ENCODE results near the gene WNT2B. TPM values are rescaled to one million over a fixed set of nuclear protein-coding genes. Genes with fewer than 3 reads are reported as not detected.

Gene WNT2B
- total RNA-seq, 1 experiment from 2014 or later = 0.68 TPM

GRCh38 chr1:112505400-112505785, 3.4 kb upstream of the WNT2B start:
- no peak overlapping the region for H3K4me3 Mint-ChIP-seq
- Histone ChIP-seq H4K8ac (replicated peaks; ENCODE audit: insufficient read length, low read depth, low read length) (no peak overlapping the region), H3K27ac (ENCODE audit: insufficient read length, low read depth, low read length) (no peak overlapping the region), H3K23me2 (ENCODE audit: insufficient read length, low read depth, low read length, poor library complexity, severe bottlenecking) (peaks cover 33% of the 10 kb centered on the region), H2BK15ac (ENCODE audit: low read depth, low read length) (no peak overlapping the region), H2BK20ac (ENCODE audit: low read depth, low read length, poor library complexity, severe bottlenecking) (no peak overlapping the region), H3K9ac (ENCODE audit: extremely low read depth, insufficient read length, low read length) (no peak overlapping the region), H4K5ac (ENCODE audit: insufficient read length, low read depth, low read length) (no peak overlapping the region), H4K20me1 (ENCODE audit: control insufficient read depth, insufficient read depth, insufficient read length) (no peaks in the 10 kb centered on the region), H3K18ac (ENCODE audit: insufficient read length, low read depth, low read length) (no peak overlapping the region), H3K79me1 (ENCODE audit: insufficient read depth, low read depth, low read length, poor library complexity, severe bottlenecking) (no peaks in the 10 kb centered on the region), H2BK12ac (ENCODE audit: insufficient read length, low read depth, low read length) (no peak overlapping the region), H3K9me3 (ENCODE audit: control insufficient read depth, low read depth, low read length) (no peaks in the 10 kb centered on the region), H3K79me2 (ENCODE audit: insufficient read depth, low read length) (no peaks in the 10 kb centered on the region), H3K14ac (ENCODE audit: insufficient read depth, low read length) (no peak overlapping the region), H3K4ac (ENCODE audit: low read depth, low read length) (no peak overlapping the region), H3K27me3 (ENCODE audit: insufficient read depth, low read length) (peaks cover 48% of the 10 kb centered on the region), H3T11ph (ENCODE audit: low read length) (no peak overlapping the region), H3K56ac (ENCODE audit: insufficient read length, low read depth, low read length) (no peak overlapping the region), H4K91ac (ENCODE audit: insufficient read length, low read depth, low read length) (no peak overlapping the region), H3K23ac (ENCODE audit: insufficient read length, low read depth, low read length) (no peak overlapping the region), H2AK5ac (ENCODE audit: insufficient read length, low read length) (no peak overlapping the region), H3K4me2 (ENCODE audit: insufficient read depth, insufficient read length, low read length) (no peak overlapping the region), H3K4me1 (ENCODE audit: insufficient read depth, low read length) (0 out of 2 replicates have a peak, but pooled peaks cover 3% of the 10 kb centered on the region), H2AFZ (ENCODE audit: low read length) (no peak overlapping the region), H2BK5ac (ENCODE audit: insufficient read length, low read length) (no peak overlapping the region), H2BK120ac (ENCODE audit: low read depth, low read length, poor library complexity, severe bottlenecking) (no peak overlapping the region)
- no peaks in the 10 kb centered on the region; a peak in 1 of 5 replicates for H3K9me3 Mint-ChIP-seq
- H3K27me3 Mint-ChIP-seq (ENCODE audit: low read depth) = peaks cover 93% of the 10 kb centered on the region
- TF ChIP-seq, protein P1, sequence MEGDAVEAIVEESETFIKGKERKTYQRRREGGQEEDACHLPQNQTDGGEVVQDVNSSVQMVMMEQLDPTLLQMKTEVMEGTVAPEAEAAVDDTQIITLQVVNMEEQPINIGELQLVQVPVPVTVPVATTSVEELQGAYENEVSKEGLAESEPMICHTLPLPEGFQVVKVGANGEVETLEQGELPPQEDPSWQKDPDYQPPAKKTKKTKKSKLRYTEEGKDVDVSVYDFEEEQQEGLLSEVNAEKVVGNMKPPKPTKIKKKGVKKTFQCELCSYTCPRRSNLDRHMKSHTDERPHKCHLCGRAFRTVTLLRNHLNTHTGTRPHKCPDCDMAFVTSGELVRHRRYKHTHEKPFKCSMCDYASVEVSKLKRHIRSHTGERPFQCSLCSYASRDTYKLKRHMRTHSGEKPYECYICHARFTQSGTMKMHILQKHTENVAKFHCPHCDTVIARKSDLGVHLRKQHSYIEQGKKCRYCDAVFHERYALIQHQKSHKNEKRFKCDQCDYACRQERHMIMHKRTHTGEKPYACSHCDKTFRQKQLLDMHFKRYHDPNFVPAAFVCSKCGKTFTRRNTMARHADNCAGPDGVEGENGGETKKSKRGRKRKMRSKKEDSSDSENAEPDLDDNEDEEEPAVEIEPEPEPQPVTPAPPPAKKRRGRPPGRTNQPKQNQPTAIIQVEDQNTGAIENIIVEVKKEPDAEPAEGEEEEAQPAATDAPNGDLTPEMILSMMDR (conservative IDR thresholded peaks at IDR 0.05) = no peak
- no peaks in the 10 kb centered on the region for H3K36me3 Mint-ChIP-seq (ENCODE audit: insufficient read depth in 1 of 3, low read depth in 3 of 3)
- H3K4me1 Mint-ChIP-seq = peaks cover 27 to 54% of the 10 kb centered on the region in 2 experiments
- no peak overlapping the region for H3K27ac Mint-ChIP-seq
- no peak for DNase-seq
- WGBS (ENCODE audit: extremely low coverage, insufficient read length, low lambda C conversion rate) = no CpG with 5 or more reads among the region's 1 CpG
